ENCODE measurements around the gene RNH1.

DNA sequence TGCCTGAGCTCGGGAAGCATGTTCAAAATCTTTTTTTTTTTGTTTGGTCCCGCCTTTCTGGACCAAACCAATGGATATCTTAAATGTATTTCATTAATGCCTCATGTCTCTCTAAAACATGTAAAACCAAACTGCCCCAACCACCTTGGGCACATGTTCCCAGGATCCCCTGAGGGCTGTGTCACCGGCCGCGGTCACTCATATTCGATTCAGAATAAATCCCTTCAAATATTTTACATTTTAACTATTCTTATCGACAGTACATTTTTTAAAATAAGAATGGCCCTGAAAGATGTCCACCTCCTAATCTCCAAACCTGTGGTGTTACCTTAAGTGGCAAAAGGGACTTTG, 2.1 kb downstream of the RNH1 start:
- TF ChIP-seq POLR2A (IDR thresholded peaks at IDR 0.05; ENCODE audit: low read depth, low read length): no peak
- TF ChIP-seq TAF1 (IDR thresholded peaks at IDR 0.05; ENCODE audit: low read depth, low read length): no peak
- no peak for TF ChIP-seq POLR2AphosphoS5 (IDR thresholded peaks at IDR 0.05; ENCODE audit: low read depth, low read length)
- TF ChIP-seq PAX5 (IDR thresholded peaks at IDR 0.05; ENCODE audit: insufficient read depth, low read length, severe bottlenecking): no peak
- no peak for TF ChIP-seq SPI1 (IDR thresholded peaks at IDR 0.05; ENCODE audit: low read depth, low read length)
- TF ChIP-seq POU2F2 (IDR thresholded peaks at IDR 0.05; ENCODE audit: low read depth, low read length): no peak
